Left cardiac atrium (tissue), 4 donors: ENCODE results near the gene CELF2. TPM values are rescaled to one million over a fixed set of nuclear protein-coding genes. Genes with fewer than 3 reads are reported as not detected.
A peak's percentile ranks its signal among the peaks of the same experiment; 100 is the strongest.

Experiments used
- ATAC-seq, 2 donors: fragments of 200-7000 bp; cut with Tn5 transposase; one replicate each; pipeline ENCODE4 v1.9.1; 2020; ENCODE audit warnings: mild to moderate bottlenecking in 2 of 2, moderate library complexity in 2 of 2
- DNase-seq: peaks from one replicate; pipeline ENCODE4 v3.0.0-alpha.2; 2020
- intact Hi-C, 2 donors: fragments of 100-400 bp; cut with DNase I; formaldehyde crosslinking; loops; one replicate each; pipeline versions ENCODE4 v1.14.1 to v1.15.1; 2022 to 2023
- total RNA-seq, 2 donors: library from RNA; stranded (reverse); fragmentation: NEBNext Ultra II Directional; extraction: Animal tissue kit (Norgen Biotek cat#: 25700); gene quantifications; one replicate each; pipeline ENCODE4 v1.2.1, GENCODE V29; 2021
- donor health status: DM: no; HTN: yes; CAD: no.
- donor health status: DM: no; HTN: yes; CAD: no; lungs with severe emphysema.
- donor health status: DM: yes; HTN: yes; CAD: no.
- donor health status: Dilated cardiomyopathy.

Gene CELF2
- total RNA-seq, 2 donors from 2014 or later, result 68.4 to 72.5 TPM

DNA sequence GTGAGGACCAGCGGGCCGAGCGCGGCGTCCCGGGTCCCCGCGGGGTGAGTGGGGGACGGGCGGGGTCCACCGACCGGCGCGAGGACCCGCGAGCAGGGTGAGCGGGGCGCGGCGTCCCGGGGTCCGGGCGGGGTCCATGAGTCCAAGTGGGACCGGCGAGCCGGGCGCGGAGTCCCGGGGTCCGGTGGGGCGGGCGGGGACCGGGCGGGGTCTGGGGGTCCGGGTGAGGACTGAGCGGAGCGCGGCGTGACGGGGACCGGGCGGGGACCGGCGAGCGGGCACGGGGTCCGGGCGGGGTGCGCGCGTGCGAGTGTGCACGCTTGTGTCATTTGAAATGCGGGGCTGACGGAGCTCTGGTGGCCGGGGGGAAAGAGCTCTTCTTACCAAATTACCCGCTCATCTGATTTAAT is 765 bp downstream of the CELF2 start:
- DNase-seq (peak; percentile 58), ATAC-seq (peak; percentile 37 to 72)
- intact Hi-C loops, result loop anchor here in 1 of 2 donors (10.0 kb wide), 2 partner anchors 104 to 194 kb away; no protein-coding TSS in a partner anchor

DNA sequence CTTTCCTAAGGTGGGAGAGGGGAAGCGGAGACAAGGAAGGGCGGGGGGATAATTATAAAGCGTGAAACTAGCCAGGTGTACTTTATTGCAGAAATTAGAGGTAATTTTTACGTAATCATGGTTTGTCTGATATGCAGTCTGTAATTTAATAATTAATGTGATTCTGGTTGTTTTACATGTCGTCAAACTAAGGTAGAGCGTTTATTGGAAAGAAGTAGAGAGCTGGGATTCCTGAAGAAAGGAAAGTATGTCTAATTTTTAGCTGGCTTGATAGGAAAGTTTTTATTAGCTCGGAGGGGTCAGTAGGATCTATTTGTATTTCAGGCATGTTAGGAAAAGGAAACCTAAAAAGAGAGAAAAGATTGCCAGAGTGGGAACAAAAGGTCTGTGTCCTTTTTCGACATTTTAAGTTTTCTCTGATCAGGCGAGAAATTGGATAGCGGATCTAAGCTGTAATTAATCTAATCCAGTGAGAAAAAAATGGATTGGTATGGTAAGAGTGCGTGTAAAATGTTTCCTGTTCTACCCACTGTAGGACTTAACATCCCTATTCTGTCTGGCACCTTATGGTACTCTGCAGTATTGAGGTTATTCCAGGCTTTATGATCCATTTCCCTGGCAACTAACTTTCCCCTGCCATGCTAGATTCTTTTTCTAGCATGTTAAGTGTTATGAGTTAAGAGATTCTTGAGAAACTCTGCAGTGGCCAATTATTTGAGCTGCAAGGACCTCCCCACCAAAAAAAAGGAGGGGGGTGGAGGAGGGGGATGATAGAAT is 1.4 kb downstream of the CELF2 start:
- intact Hi-C loops, result loop anchor here in 1 of 2 donors (10.0 kb wide), 2 partner anchors 104 to 194 kb away; no protein-coding TSS in a partner anchor
- no peak for ATAC-seq

DNA sequence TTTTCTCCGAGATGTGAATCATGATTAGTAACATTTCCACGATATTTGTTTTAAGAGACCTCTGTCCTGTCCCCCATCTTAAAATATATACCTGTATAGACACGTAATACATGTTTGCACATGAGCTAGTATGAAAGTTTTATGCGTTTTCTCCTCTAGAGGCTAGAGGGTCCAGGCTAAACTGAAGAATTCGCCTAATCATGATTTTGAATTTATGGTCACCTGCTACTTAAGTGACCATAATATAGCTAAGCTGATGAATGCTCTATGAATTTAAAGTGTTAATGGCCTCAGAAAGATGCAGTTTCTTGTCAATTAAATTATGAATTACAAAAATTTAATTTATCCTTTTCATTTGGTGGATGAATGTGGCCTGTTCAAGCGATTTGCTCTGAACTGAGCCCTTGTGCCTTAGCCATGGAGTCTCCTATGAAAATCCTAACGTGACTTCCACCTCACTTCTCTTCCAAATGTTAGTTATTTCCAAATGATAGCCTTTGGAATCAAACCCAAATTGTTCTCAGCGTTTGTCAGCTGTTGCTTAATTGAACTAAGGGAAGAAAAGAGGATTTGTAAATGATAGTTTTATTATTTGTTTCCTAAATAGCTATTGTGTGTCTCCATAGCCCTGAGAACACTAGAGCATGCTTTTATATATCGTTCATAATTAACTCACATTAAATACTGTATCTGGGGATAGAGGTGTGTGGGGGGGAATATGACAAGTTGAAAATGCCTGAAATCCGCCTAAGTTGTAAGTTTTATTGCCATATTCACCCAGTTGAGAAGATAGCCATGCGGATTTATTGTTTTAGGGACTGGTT is 2.3 kb downstream of the CELF2 start:
- DNase-seq (no peak), ATAC-seq (no peak)
- intact Hi-C loops, result loop anchor here in 1 of 2 donors (10.0 kb wide), 2 partner anchors 105 to 195 kb away; no protein-coding TSS in a partner anchor

More for the DNA sequence above, 1.4 kb downstream of the CELF2 start:
- no peak for DNase-seq

DNA sequence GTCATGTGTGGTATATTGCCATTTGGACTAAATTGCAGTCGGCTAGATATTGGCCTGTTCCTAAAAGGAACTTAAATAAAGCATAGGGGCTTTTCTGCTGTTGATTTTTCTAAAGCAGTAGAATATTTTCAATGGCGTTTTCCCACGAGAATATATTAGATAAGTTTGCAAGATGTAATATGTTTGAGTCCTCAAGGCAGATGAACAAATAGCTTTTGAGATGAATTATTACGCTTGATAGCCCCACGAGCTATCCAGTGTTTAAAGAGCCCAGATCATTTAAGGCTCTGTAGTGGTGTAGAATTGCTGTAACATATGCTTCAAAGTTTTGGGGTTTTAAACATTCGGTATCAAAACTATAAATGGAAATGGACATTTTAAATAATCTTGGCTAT is 2.9 kb downstream of the CELF2 start:
- intact Hi-C loops, result no loop called here
- DNase-seq, result no peak
- no peak for ATAC-seq

DNA sequence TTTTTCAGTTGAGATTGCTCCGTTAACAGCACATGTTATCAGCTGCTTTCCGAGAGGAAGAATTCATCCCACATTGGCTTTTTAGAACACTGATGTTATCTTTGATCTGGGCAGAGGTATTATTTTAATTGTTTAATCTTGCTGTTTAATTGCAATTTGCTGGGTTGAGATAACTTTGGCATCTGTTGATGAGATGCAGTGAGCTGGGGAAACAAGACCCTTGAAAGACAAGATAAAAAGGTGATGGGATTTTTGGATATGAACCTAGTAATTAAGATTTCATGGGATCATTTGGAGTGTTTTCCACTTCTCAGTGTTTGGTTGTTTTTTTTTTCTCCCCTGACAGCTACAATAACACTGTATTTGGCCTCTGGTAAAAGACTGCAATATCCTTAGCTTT is 4.5 kb downstream of the CELF2 start:
- intact Hi-C loops, result no loop called here
- DNase-seq, result no peak
- no peak for ATAC-seq

DNA sequence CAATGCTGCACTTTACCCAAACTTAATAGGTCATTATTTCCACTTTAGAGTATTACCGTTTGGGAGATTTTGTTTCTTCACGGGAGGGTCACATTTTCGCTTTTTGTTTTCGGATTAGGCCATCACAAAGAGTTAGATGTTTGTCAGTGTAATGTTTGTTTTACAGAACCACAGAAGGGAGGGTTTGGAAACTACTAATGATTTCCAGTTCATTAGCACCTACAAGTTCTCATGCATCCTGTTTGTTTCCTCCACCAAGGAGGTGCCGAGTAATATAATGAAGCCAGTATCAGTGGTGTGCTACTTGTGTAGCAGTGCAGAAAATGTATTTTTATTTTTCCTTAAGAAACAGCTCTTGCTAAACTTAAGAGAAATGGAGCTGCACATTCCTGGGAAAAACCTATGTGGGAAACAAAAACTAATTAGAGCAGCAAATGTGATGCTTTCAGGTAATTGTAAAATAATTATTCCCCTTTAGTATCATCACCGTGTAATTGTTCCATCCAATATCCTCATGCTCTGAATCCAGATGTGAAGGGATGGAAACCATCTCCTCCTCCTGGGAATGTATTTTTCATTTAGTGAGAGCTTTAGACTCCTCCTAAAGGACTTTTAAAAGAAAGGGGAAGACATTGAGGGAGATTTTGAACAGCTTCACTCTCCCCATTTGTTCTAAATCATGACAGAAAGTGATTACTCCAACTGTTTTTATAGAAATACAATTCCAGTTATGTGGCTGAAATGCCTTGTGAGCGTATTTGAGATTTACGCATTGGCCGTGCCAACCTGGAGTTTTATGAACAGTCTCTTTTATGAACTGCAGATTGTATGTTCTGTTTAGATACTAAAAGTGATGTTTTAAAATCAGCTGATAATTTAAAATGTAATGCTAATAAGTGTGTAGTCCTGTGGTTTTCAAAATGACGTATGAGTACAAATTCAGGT is 5.6 kb downstream of the CELF2 start:
- intact Hi-C loops, result no loop called here
- DNase-seq, result no peak
- ATAC-seq, result no peak

DNA sequence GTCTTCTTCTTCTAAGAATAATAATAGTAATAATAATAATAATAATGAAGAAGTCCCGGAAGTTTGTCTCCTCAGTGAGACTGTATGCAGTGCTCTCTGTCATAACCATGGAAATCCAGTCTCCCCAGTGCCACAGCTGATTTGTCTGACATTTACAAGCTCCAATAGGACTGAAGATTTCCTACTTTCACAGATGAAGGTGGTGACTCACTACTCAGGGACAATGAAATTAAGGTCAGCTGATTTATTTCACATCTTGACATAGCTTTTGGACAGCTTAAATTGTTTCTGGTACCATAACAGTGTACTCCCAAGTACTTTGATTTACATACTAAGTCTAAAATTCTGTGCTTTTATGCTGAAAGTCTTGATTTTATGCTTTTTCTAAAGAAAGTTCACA is 6.9 kb downstream of the CELF2 start:
- intact Hi-C loops, result no loop called here

DNA sequence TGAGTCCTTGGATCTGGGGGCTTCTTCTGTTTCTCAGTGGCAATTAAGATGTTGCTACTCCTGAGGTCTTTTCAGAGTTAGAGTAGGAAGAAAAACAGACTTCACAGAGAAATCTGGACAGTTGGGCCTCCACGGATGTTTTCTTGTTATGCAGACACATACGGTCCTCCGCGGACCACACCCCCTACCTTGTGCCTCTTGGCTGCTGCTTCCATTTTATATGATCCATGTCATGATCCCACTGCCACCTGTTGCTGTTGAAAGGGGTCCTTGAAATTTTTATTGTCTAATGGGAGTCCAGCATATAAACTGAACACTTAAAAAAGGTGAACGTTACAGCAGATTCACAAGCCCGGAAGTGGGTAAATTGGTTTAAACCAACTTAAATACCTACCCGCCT is 8.3 kb downstream of the CELF2 start:
- no peak for DNase-seq
- intact Hi-C loops, result no loop called here
- ATAC-seq, result no peak

More for the DNA sequence above, 6.9 kb downstream of the CELF2 start:
- ATAC-seq (peak; percentile 55 to 75), DNase-seq (no peak)

DNA sequence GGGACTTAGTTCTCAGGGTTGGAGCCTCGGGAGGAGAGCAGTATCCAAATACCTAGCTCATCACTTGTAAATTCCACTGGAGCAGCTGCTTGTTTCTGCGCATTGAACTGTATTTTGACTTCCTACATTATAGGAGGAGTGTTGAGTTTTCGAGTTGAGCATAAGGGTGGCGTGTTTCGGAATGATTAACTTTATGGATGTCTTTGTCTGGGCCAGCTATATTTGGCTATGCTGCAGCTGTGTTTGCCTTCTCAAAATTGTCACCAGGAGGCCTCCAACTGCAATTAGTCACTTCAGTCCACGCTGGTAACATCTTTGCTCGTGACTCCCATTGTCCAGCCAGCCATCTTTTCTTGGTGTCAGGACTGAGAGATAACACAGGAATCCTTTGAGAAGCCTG is 9.1 kb downstream of the CELF2 start:
- ATAC-seq (peak; percentile 36 to 46), DNase-seq (no peak)
- intact Hi-C loops, result no loop called here

DNA sequence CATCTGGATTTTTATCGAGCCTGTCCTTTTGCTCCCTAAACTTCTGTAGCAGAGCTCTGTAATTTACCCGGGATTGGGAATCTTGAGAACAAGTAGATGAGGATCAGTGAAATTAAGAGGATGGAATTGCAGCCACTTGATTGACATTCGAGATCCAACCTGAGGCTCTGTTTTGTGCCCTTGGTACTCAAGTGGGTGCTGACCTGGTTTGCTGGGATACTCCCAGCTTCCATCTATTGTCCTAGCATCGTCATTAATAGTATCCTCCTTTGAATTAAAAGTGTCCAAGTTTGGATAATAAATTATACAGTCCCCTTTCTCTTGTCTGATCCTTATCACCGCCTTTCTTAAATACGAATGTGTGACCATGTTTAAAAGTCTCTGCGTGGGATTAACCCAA is 17.1 kb downstream of the CELF2 start:
- intact Hi-C loops, result loop anchor here in 1 of 2 donors (10.0 kb wide), 1 partner anchor 240 kb away; no protein-coding TSS in a partner anchor
- DNase-seq, result no peak
- no peak for ATAC-seq

DNA sequence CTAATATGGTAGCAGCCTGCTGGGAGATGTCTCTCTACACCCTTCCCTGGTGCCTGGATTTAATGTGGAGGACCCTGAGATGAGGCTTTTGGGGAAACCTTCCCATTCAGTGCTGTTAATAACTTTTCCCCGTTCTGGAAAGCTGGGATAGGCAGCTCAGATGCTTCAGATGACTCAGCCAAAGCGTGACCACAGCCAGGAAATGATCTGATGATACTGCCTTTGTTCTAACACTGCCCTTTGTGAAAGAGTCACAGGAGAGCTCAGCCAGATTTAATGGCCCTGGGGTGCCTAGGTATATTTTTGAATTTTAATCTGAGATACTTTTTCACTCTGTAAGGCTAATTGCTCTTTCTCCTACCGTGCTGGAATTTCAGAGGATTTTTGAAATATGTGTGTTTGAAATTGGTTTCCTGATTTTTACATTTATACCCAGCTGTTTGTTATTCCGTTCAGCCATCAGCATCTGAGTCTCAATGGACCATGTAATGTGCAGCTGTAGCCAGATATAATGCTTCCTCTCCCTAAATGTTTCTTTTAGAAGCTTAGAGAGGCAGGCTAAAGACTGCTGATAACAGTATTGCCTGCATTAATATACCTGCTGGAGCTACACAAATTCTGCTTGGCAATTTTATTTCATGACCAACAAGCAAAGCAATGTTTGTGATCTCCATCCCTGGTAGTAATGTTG is 17.8 kb downstream of the CELF2 start:
- peak; percentile 70 for DNase-seq
- intact Hi-C loops, result loop anchor here in 1 of 2 donors (10.0 kb wide), 1 partner anchor 241 kb away; no protein-coding TSS in a partner anchor

DNA sequence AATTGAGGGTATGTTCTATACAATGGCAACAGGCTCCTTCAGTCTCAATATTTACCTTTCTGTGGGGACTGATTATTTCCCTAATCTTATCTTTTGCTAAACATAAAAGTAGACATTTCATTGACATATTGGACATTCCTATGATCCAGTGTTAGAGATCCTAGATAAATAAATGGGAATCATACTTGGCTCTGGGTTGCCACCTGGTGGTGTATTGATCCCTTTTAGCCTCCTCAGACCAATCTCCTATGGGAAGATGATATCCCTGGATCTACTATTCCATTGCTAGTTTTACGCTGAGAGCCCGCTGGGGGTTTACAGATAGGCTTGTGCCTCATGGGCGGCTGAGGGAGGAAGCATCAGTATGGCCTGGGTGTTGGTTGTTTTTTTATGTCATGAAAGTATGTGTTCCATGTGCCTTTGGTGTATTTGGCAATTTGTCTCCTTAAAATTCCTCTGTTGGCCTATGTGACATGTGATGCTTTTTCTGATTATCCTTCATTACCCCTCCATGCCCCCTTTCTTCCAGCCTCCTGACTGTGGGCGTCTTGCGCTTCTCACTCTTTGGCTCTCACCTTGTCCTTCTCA is 18.8 kb downstream of the CELF2 start:
- DNase-seq, result no peak

More for the DNA sequence above, 17.8 kb downstream of the CELF2 start:
- peak in 1 of 2 donors; percentile 88 for ATAC-seq

DNA sequence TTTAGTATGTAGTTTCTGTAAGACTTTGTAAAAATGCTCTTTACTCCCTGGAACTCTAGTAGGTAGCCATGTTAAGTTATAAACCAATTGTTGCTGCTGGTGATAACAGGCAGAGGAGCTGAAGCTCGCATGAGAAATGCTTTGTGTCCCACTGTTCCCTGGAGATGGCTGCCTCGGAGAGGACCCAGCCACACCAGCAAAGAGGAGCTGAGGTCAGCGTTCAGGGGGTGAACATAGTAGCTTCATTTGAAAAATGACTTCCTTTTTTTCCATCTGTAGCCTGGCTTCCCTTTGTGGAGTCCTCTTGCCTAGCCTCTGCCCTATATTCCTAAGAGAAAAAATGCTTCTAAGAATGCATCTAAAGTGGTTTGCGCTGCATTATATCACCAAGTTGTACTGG is 20.3 kb downstream of the CELF2 start:
- ATAC-seq, result peak in 1 of 2 donors; percentile 5
- intact Hi-C loops, result loop anchor here in 1 of 2 donors (10.0 kb wide), 1 partner anchor 243 kb away; no protein-coding TSS in a partner anchor
- DNase-seq, result no peak

More for the DNA sequence above, 18.8 kb downstream of the CELF2 start:
- peak; percentile 70 to 80 for ATAC-seq
- intact Hi-C loops, result loop anchor here in 1 of 2 donors (10.0 kb wide), 1 partner anchor 242 kb away; no protein-coding TSS in a partner anchor

DNA sequence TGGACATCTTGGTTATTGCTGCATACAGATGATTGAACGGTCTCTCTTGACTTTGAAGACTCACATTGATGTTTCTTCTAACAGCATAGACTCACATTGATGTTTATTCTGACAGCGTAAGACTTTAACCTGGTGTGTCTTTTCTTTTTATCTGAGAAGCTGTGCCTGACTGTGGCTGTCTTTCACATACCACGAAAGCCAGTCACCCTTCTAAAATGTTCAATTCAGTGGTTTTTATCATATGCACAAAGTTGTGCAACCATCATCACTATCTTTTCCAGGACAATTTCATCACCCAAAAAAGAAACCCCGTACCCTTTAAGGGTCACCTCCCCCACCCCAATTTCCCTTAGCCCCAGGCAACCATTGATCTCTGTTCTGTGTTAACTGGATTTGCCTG is 24.7 kb downstream of the CELF2 start:
- DNase-seq (no peak), ATAC-seq (no peak)
- intact Hi-C loops, result loop anchor here in 1 of 2 donors (10.0 kb wide), 1 partner anchor 222 kb away; no protein-coding TSS in a partner anchor

DNA sequence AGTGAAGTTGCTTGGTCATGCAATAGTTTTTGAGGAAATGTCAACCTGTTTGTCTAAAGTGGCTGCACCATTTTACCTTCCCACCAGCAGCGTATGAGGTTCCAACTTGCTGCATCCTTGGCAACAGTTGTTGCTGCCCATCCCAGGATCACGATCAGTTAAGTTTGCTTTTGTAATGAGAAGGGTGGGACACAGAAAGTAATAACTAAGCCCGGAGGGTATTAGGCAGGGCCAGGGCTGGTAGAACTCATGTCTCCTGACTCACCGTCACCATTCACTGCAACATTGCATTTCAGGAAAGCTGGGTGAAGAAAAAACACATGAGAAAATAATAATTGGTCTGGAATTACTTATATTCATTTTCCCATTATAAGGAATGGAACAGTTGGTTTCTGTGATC is 25.4 kb downstream of the CELF2 start:
- no peak for ATAC-seq
- no peak for DNase-seq
- intact Hi-C loops, result loop anchor here in 1 of 2 donors (10.0 kb wide), 1 partner anchor 222 kb away; no protein-coding TSS in a partner anchor

DNA sequence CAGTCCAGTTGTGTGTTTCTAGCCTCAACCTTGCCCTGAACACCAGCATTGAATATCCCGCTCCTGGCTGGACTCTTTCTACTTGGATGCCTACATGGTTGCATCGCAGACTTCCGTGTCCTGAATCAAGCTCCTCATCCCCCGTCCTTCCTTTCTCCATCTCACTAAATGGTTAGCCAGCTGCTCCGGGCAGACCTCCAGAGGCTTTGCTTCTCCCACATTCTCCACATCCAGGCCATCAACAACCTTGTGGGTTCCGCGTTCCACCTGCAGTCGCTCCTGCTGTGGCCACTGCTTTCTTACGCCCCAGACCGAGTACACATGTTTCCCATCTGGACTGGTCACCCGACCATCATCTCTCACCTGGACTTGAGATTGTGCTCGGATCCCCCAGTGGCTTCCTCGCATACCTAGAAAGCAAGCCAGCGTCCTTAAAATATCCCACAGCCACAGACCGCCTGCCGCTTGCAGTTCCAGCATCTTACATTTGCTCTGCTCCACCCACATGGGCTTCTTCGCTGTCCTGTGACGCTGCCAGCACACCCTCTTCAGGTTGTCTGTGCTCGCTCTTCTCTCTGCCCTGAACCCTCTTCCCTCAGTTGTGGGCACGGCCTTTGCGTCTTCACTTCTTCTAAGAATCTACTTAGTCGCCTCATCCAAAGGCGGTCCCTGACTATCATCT is 25.9 kb downstream of the CELF2 start:
- no peak for DNase-seq
- intact Hi-C loops, result loop anchor here in 1 of 2 donors (10.0 kb wide), 1 partner anchor 221 kb away; no protein-coding TSS in a partner anchor
- ATAC-seq, result no peak

DNA sequence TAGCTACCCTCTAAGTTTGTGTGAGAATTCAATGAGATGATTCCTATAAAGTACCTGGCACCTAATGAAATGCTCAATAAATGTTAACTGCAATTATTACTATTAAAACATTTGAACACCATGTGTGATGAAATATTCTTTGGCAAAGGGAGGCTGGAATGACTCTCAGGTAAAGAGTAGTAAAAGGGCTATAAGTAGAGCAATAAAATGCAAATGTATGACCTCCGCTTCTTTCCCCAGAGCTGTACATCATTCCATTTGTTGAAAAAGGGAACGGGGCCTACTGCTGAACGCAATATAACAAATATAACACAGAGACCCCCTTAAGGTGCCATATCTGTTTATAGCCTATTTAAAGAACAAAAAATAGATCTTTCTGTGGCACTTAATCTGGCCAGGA is 27.8 kb downstream of the CELF2 start:
- intact Hi-C loops, result loop anchor here in 1 of 2 donors (10.0 kb wide), 1 partner anchor 219 kb away; no protein-coding TSS in a partner anchor
- ATAC-seq (no peak), DNase-seq (no peak)
